B cell (primary cell): ENCODE data around the gene CD53. TPM values are rescaled to one million over a fixed set of nuclear protein-coding genes. Genes with fewer than 3 reads are reported as not detected.

Experiments used
- ATAC-seq: fragments of 200-7000 bp; cut with Tn5 transposase; one replicate; pipeline ENCODE4 v1.10.0; 2021; ENCODE audit warnings: low read depth, mild to moderate bottlenecking, moderate number of reproducible peaks, moderate library complexity
- CTCF ChIA-PET: fragments of 350-600 bp; sonication (Branson Sonifier 250); formaldehyde crosslinking; loops from one replicate; lab custom pipeline; 2021; ENCODE audit warnings: antibody characterized with exemption, inconsistent platforms; lab: Charles Lee
- POLR2A ChIA-PET: fragments of 350-600 bp; sonication (Branson Sonifier 250); formaldehyde crosslinking; loops from one replicate; lab custom pipeline; 2021; ENCODE audit warnings: antibody characterized with exemption; lab: Charles Lee
- DNase-seq: peaks from one replicate; pipeline ENCODE4 v3.0.0; 2013
- H2AFZ ChIP-seq: 2 replicates; pipeline ENCODE4 v1.6.1; 2012; ENCODE audit warnings: mild to moderate bottlenecking, low read depth, low read length; ENCODE audit not compliant: insufficient read depth, poor library complexity, severe bottlenecking
- H3K27ac ChIP-seq, 2 donors: 1 replicate in 1 of 2; 2 replicates in 1 of 2; pipeline ENCODE4 v1.5.1; 2012 to 2013; ENCODE audit warnings: low read length in 2 of 2, mild to moderate bottlenecking in 2 of 2, moderate library complexity in 1 of 2
- H3K27me3 ChIP-seq, 4 experiments: fragments of 200-600 bp in 1 of 4; sonication (generic) in 1 of 4; replicated peaks in 1 of 4; 1 replicate in 2 of 4; 2 replicates in 2 of 4; pipeline versions ENCODE4 v1.6.1 to v1.7.0; 2013 to 2016; ENCODE audit warnings: low read length in 3 of 4, mild to moderate bottlenecking in 2 of 4, mixed read lengths in 1 of 4, moderate library complexity in 1 of 4; ENCODE audit not compliant: insufficient read depth in 4 of 4, control insufficient read depth in 3 of 4; ENCODE audit errors: control extremely low read depth in 1 of 4
- H3K36me3 ChIP-seq, 2 experiments: replicated peaks in 1 of 2; 1 replicate in 1 of 2; 2 replicates in 1 of 2; pipeline versions ENCODE4 v1.6.1 to v1.7.1; 2013; ENCODE audit warnings: low read length in 1 of 2; ENCODE audit not compliant: insufficient read depth in 2 of 2, control insufficient read depth in 1 of 2; ENCODE audit errors: control extremely low read depth in 1 of 2, extremely low read depth in 1 of 2
- H3K4me1 ChIP-seq, 2 donors: fragments of 200-600 bp in 1 of 2; sonication (generic) in 1 of 2; 1 replicate in 1 of 2; 2 replicates in 1 of 2; pipeline versions ENCODE4 v1.5.1 to v1.6.1; 2013 to 2017; ENCODE audit warnings: low read length in 2 of 2; ENCODE audit not compliant: control insufficient read depth in 2 of 2, insufficient read depth in 2 of 2
- H3K4me2 ChIP-seq: replicated peaks from 2 replicates; pipeline ENCODE3; 2012; ENCODE audit warnings: mild to moderate bottlenecking, low read depth, low read length; ENCODE audit not compliant: poor library complexity, severe bottlenecking
- H3K4me3 ChIP-seq, 5 experiments: fragments of 200-600 bp in 1 of 5; sonication (generic) in 1 of 5; 1 replicate in 3 of 5; 2 replicates in 2 of 5; pipeline versions ENCODE4 v1.5.1 to v1.7.0; 2011 to 2016; ENCODE audit warnings: low read length in 4 of 5, mild to moderate bottlenecking in 4 of 5, low read depth in 2 of 5, control low read depth in 1 of 5, moderate library complexity in 1 of 5; ENCODE audit not compliant: insufficient read depth in 1 of 5; ENCODE audit errors: control extremely low read depth in 1 of 5, extremely low read depth in 1 of 5
- H3K79me2 ChIP-seq: fragments of 200-600 bp; sonication (generic); one replicate; pipeline ENCODE4 v1.6.0; 2016; ENCODE audit warnings: low read length; ENCODE audit not compliant: control insufficient read depth, insufficient read depth
- H3K9ac ChIP-seq: fragments of 200-600 bp; sonication (generic); 2 replicates; pipeline ENCODE4 v1.6.1; 2017; ENCODE audit warnings: mild to moderate bottlenecking, low read length, moderate library complexity
- H3K9me3 ChIP-seq, 3 donors: one replicate each; pipeline versions ENCODE4 v1.6.1 to v1.7.1; 2013; ENCODE audit warnings: low read length in 2 of 3; ENCODE audit not compliant: control insufficient read depth in 2 of 3, insufficient read depth in 1 of 3; ENCODE audit errors: control extremely low read depth in 1 of 3
- H4K20me1 ChIP-seq: 2 replicates; pipeline ENCODE4 v1.6.0; 2012; ENCODE audit warnings: mild to moderate bottlenecking, low read length; ENCODE audit not compliant: insufficient read depth, control insufficient read depth, poor library complexity, severe bottlenecking
- H3K27ac Mint-ChIP-seq: one replicate; pipeline ENCODE4 v1.8.0; 2021; ENCODE audit warnings: mixed read lengths
- H3K27me3 Mint-ChIP-seq: one replicate; pipeline ENCODE4 v1.8.0; 2021; ENCODE audit warnings: mixed read lengths
- H3K4me1 Mint-ChIP-seq: one replicate; pipeline ENCODE4 v1.8.0; 2021; ENCODE audit warnings: mixed read lengths
- H3K4me3 Mint-ChIP-seq: one replicate; pipeline ENCODE4 v1.8.0; 2021; ENCODE audit warnings: mixed read lengths
- H3K9me3 Mint-ChIP-seq: one replicate; pipeline ENCODE4 v1.8.0; 2022; ENCODE audit warnings: mixed read lengths; ENCODE audit not compliant: insufficient read depth
- EZH2 ChIP-seq: IDR thresholded peaks from 2 replicates; pipeline ENCODE4 v1.6.1; 2012; ENCODE audit warnings: borderline replicate concordance, low read depth, mild to moderate bottlenecking, moderate library complexity, low read length; ENCODE audit not compliant: insufficient read depth, poor library complexity, severe bottlenecking
- WGBS: methylation state at CpG from one replicate; pipeline ENCODE4 v1.1.5; 2013; ENCODE audit warnings: missing lambda C conversion rate; ENCODE audit not compliant: insufficient coverage; 5-methylcytosine and 5-hydroxymethylcytosine counted together
- intact Hi-C: fragments of 100-400 bp; cut with micrococcal nuclease; formaldehyde crosslinking; loops from one replicate; pipeline ENCODE4 v1.10.0; 2022
- polyA plus RNA-seq: library from polyadenylated mRNA; depleted of rRNA; stranded (reverse); fragments of >200 nt; gene quantifications from 2 replicates; pipeline ENCODE4 v1.2.3, GENCODE V29; 2012
- total RNA-seq, 2 donors: library from RNA; stranded (reverse); fragments of 120-200 nt in 1 of 2; gene quantifications; 1 replicate in 1 of 2; 2 replicates in 1 of 2; pipeline versions ENCODE4 v1.2.3 to v1.2.4, GENCODE V29; 2013 to 2022
- TF ChIP-seq, protein P1 (sequence below): fragments of 200-600 bp; IDR thresholded peaks from one replicate; pipeline ENCODE4 v1.8.0; 2022; ENCODE audit warnings: antibody characterized with exemption, mild to moderate bottlenecking

Gene CD53
- total and polyA plus RNA-seq, 2 donors (not counting 1 experiment from before 2014, with no cell fraction given), result 490 to 1,010 TPM

DNA sequence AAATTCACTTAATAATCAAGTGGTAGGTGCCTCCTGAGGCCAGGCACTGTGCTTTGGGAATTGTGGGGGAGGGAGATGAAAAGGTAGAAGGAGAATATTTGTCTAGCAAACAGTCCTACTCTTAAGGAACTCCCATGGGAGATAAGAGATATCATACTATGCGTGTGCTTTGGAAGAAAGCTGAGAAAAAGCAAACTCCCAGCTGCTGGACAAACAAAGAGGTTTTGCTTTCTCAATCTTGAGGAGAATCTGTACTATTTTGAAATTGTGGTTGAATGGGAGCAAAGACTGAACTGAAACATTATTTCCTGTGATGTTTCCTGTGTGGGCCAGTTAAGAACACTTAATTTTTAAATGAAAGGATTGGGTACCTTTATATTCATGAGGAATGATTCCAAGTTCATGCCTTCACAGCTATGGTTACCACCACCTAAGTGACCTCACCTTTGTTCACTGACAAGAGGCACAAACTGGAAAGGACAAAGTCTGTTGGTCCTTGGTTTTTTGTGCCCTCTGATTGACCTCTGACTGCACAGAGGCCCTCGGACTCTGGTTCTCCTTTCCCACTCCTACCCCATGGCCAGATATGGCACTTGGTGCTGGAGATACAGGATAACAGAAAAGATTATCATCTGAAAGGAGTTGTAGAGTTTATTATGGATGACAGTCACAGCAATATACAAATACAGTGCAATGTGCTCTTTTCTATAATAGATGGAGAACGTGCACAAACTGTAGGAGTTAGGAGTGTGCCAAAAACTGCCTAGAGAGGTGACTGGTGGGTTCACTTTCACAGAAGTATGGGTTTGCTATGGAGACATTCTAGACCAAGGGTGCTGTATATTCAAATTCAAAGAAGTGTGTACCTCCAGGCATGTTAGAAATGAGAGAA lies 1.6 kb downstream of the CD53 start:
- H3K36me3 ChIP-seq, result peaks cover 0 to 64% of the 10 kb centered on the region in 2 experiments
- intact Hi-C loops, result loop anchor here (5.0 to 10.0 kb wide), 5 partner anchors 253 to 740 kb away; partner anchors contain the start of genes RAP1A and RBM15
- H4K20me1 ChIP-seq, result peaks cover 62% of the 10 kb centered on the region
- TF ChIP-seq EZH2, result no peak
- TF ChIP-seq, protein P1, sequence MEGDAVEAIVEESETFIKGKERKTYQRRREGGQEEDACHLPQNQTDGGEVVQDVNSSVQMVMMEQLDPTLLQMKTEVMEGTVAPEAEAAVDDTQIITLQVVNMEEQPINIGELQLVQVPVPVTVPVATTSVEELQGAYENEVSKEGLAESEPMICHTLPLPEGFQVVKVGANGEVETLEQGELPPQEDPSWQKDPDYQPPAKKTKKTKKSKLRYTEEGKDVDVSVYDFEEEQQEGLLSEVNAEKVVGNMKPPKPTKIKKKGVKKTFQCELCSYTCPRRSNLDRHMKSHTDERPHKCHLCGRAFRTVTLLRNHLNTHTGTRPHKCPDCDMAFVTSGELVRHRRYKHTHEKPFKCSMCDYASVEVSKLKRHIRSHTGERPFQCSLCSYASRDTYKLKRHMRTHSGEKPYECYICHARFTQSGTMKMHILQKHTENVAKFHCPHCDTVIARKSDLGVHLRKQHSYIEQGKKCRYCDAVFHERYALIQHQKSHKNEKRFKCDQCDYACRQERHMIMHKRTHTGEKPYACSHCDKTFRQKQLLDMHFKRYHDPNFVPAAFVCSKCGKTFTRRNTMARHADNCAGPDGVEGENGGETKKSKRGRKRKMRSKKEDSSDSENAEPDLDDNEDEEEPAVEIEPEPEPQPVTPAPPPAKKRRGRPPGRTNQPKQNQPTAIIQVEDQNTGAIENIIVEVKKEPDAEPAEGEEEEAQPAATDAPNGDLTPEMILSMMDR, result no peak
- peaks cover 67% of the 10 kb centered on the region for H3K4me1 Mint-ChIP-seq
- H3K4me3 Mint-ChIP-seq, result peak overlapping the region; percentile 99
- ATAC-seq, result no peak
- H3K27ac ChIP-seq, result peak overlapping the region; percentile 96 to 99
- no peaks in the 10 kb centered on the region for H3K27me3 Mint-ChIP-seq
- H3K9me3 Mint-ChIP-seq, result no peaks in the 10 kb centered on the region
- peak overlapping the region; percentile 99 for H3K9ac ChIP-seq
- WGBS, result no CpG with 5 or more reads among the region's 3 CpGs
- H3K4me2 ChIP-seq, result peak overlapping the region; percentile 78
- H3K27ac Mint-ChIP-seq, result peak overlapping the region; percentile 99
- no peaks in the 10 kb centered on the region for H3K9me3 ChIP-seq
- peak overlapping the region; percentile 73 to 100 (median 97) for H3K4me3 ChIP-seq
- no peak overlapping the region for H2AFZ ChIP-seq
- H3K4me1 ChIP-seq, result peaks cover 61 to 62% of the 10 kb centered on the region in 2 donors
- DNase-seq, result no peak
- no peaks in the 10 kb centered on the region for H3K27me3 ChIP-seq
- ChIA-PET POLR2A (interaction anchor here (1.0 to 2.0 kb wide), 2 partner anchors 45 to 87 kb away, joined by 3 to 8 read pairs; no protein-coding TSS in a partner anchor), CTCF (interaction anchor here (1.1 to 5.5 kb wide), 9 partner anchors 8 to 255 kb away, joined by 3 to 56 read pairs (median 6); no protein-coding TSS in a partner anchor)
- H3K79me2 ChIP-seq, result peaks cover 90% of the 10 kb centered on the region
